GM21737 (cell line): ENCODE measurements around the gene IDUA.
"Not testable (repeated sequence)": the region's sequence is repeated elsewhere in the genome, so short reads cannot be mapped to it uniquely, and the experiment has no call there.

ENCODE experiments used
- ATAC-seq: cut with Tn5 transposase; IDR thresholded peaks from one replicate; pipeline ENCODE4 v1.9.1; 2021; ENCODE audit warnings: mild to moderate bottlenecking, moderate library complexity; ENCODE audit not compliant: unreplicated experiment

Gene IDUA

GRCh38 chr4:966266-967112 is 20.4 kb upstream of the IDUA start:
- no peak for ATAC-seq

- no peak for ATAC-seq
Measured at GRCh38 chr4:967113-968104, 19.4 kb upstream of the IDUA start.

DNA sequence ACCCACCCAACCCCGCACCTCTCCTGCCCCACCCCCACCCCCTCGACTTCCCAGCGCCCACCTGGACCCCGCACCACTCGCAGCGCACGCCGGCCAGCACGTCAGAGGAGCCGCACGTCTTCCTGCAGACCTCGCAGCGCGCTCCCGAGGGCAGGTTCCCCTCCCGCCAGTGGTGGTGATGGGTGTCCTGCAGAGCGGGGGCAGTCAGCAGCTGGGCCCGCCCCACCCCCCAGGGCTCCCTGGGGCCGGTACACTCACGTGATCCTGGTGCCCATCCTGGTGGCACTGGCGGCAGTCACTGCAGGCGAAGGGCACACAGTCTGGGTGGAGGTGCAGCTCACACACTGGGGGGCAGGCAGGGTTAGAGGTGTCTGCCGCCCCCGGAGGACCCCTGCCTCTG is 18.6 kb upstream of the IDUA start:
- ATAC-seq: no peak

DNA sequence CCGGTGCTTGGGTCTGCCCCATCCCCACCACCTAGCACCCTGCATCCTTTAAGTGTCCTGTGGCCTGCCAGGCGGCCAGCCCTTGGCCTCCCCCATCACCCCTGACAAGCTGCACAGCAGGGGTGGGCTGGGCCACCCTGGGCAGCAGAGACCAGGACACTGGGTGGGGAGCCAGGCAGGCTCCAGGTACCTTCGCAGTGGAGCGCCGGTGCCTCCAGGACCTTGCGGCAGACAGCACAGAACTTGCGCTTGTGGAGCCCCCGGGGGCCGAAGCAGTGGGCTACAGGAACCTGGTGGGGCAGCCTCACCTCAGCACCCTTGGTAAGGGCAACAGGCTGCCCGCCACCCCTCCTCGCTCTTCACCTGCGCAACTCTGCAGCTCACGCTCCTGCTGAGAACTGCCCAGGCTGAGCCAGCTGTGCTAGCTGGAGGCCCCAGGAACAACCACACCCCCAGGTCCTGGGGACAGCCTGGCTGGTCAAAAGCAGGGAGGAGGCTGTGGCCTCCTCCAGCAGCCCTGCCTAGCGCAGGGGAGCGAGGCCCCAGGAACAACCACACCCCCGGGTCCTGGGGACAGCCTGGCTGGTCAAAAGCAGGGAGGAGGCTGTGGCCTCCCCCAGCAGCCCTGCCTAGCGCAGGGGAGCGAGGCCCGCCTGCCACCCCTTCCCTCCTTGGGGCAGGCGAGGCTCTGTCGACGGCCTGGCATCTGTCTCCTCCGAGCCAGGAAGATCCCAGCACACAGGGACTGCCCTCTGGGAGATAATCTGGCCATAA is 18.0 kb upstream of the IDUA start:
- no peak for ATAC-seq

DNA sequence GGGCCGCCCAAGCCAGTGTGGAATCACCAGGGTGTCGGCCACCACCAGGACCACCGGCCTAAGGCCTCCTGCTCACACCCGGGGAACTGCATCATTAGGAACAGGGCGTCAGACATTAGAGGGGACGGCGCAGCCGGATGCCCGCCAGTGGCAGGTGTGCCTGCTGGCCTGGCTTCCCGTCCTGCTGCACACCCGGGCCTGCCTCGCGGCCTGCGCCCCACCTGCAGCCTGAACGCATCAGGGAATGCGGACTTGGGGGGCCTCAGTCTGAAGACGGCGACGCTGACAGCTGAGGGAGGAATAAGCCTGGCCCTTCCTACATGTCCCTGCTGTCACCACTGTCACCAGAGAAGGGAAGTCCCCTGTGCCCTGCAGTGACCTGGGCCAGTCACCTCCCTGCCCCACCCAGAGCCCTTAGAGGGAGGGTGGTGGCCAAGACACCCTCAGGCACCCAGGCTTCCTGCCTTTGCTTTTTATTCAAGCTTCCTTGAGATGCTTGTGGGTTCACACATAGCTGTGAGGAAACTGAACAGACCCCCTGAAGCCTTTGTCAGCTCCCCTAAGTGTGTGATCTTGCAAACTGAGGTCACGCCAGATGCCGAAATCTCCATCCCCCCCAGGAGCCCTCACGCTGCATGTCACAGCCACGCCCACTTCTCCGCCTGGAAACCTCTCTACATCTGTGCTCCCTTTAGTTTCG is 16.6 kb upstream of the IDUA start:
- no peak for ATAC-seq

DNA sequence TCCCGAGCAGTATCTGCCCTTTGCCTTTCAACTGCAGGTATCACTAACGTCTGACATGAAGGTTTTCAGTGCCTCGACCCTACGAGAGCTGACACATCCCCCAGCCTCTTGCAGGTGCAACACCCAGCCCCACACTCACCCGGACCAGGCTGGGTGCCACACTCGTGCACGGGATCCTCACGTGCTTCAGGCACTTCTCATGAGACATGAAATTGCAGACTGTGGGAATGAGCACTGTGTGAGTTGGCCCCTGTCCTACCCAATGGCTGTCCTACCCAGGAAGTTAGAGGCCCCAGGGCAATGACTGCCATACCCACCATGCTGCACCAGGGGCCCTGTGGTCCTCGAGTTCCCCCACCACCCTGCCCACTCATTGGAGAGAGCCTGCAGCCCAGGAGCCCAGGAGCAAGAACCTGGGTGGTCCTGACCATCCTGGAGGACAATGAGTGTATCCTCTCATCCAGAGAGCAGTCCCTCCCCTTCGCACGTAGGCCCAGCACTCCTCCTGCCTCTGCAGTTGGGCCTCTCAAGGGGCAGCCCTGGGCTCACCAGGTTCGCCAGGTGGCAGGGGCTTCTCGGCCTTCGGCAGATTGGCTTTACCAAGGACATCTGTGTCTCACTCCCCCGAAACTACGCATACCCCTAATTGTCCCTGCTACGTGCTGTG is 15.9 kb upstream of the IDUA start:
- no peak for ATAC-seq

- ATAC-seq: no peak
Measured at GRCh38 chr4:971666-972500, 15.0 kb upstream of the IDUA start.

DNA sequence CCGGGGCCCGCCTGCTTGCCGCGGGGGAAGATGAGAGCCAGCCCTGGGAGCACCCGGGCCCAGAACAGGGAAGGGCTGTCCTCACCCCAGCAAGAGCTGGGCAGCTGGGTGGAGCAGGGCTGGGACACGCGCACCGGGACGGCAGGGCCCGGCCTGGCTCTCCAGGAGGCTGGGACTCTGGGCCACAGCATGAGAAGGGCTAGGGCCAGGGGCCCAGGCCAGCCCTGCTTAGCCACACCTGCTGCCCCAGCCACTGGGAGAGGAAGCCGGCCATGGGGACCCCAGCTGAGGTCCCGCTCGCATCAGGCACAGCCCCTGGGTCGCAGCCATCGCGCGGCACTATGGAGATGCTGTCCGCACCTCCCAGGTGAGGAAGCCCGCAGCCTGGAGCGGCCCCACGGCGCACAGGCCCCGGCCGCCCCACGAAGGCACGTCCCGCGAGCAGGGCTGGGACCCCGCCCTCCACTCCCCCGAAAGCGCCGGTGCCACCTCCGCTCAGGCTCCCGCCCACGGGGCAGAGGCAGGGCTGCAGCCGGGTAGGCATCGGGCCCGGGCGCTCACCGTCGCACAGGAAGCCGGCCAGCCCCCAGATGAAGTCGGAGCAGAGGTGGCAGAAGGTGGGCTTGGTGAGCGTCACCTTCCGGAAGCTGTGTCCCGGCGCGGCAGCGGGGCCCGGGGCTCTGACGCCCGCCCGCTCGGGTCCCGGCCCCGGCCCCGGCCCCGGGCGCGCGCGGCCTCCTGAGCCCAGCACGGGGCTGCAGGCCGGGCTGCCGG is 14.0 kb upstream of the IDUA start:
- peak; percentile 33 for ATAC-seq

- peak; percentile 81 for ATAC-seq
Measured at GRCh38 chr4:973431-974397, 13.1 kb upstream of the IDUA start, which contains the start of gene DGKQ. Gene DGKQ (minus strand): TSS chr4:973569. CDS start chr4:973482, 87 bp downstream.

GRCh38 chr4:974668-975067 is 12.2 kb upstream of the IDUA start:
- no peak for ATAC-seq

- ATAC-seq: not testable (repeated sequence)
Measured at GRCh38 chr4:976016-976415, 10.8 kb upstream of the IDUA start.

- no peak for ATAC-seq
Measured at GRCh38 chr4:978957-979701, 7.7 kb upstream of the IDUA start.

- ATAC-seq: no peak
Measured at GRCh38 chr4:982291-982690, 4.6 kb upstream of the IDUA start.

DNA sequence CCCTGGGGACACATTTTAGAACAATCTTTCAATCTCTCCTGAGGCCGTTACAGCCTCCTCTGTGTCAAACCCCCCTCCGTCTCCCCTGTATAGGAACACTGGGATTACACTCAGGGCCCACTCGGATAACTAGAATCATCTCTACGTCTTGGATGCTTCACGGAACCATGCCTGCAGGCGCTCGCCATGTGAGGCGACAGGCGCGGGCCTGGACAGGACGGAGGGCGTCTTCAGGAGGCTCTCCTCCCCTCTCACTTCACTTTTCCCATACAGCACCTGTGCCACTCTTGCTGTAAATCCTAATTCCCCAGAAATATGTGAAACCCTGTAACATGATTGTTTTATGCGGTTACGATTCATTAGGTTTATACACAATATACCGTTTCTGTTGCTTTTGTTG is 4.0 kb upstream of the IDUA start:
- ATAC-seq: no peak

GRCh38 chr4:984336-985054 is 2.3 kb upstream of the IDUA start:
- ATAC-seq: no peak
